ENCODE measurements around the gene NPW. TPM values are rescaled to one million over a fixed set of nuclear protein-coding genes. Genes with fewer than 3 reads are reported as not detected.
A peak's percentile ranks its signal among the peaks of the same experiment; 100 is the strongest.

NPW gene
- total and polyA plus RNA-seq, 9 of the 15 experiments (the other 6 are each of a cell fraction or from before 2014, with no cell fraction given), result 0.14 to 4.0 (median 2.6) TPM; not detected in 4

GRCh38 chr16:1991588-1991947 lies 28.0 kb upstream of the NPW start (continued):
- no peak for TF ChIP-seq ATF3 (IDR thresholded peaks at IDR 0.05)
- TF ChIP-seq ATF3 (CRISPR knock-in tag; conservative IDR thresholded peaks at IDR 0.05), result no peak
- TF ChIP-seq CCNT2 (IDR thresholded peaks at IDR 0.05; ENCODE audit: borderline replicate concordance, extremely low read depth, insufficient read length, low read depth, low read length), result no peak
- no peak for TF ChIP-seq CC2D1A (IDR thresholded peaks at IDR 0.05)
- TF ChIP-seq NR2C2 (CRISPR knock-in tag; IDR thresholded peaks at IDR 0.05), result 0 out of 2 replicates have a peak, but pooled peaks have one; percentile 62
- TF ChIP-seq NR2C2 (tag; IDR thresholded peaks at IDR 0.05), result no peak
- TF ChIP-seq HBP1 (CRISPR knock-in tag; IDR thresholded peaks at IDR 0.05), result no peak
- TF ChIP-seq SRSF7 (optimal IDR thresholded peaks at IDR 0.05; ENCODE audit: low read depth, low read length), result no peak
- TF ChIP-seq ARID2 (IDR thresholded peaks at IDR 0.05), result no peak
- TF ChIP-seq HDGF (IDR thresholded peaks at IDR 0.05), result no peak
- TF ChIP-seq STAT5B (CRISPR knock-in tag; IDR thresholded peaks at IDR 0.05), result no peak
- no peak; the same call in 1 of the 2 replicates for TF ChIP-seq MTF1 (CRISPR knock-in tag; IDR thresholded peaks at IDR 0.05; ENCODE audit: borderline replicate concordance)
- no peak for TF ChIP-seq EHMT2 (IDR thresholded peaks at IDR 0.05)
- TF ChIP-seq ZNF780A (CRISPR knock-in tag; IDR thresholded peaks at IDR 0.05), result no peak
- no peak for TF ChIP-seq TEAD2 (tag; IDR thresholded peaks at IDR 0.05)
- no peak for TF ChIP-seq REST (IDR thresholded peaks at IDR 0.05; ENCODE audit: borderline replicate concordance)
- no peak for TF ChIP-seq REST (CRISPR knock-in tag; IDR thresholded peaks at IDR 0.05; ENCODE audit: low read depth)
- TF ChIP-seq ELF1 (tag; IDR thresholded peaks at IDR 0.05), result no peak
- no peak for TF ChIP-seq SRF (CRISPR knock-in tag; IDR thresholded peaks at IDR 0.05)

Data from K562 (cell line).